Measurements from ENCODE around the gene DPH5. TPM values are rescaled to one million over a fixed set of nuclear protein-coding genes. Genes with fewer than 3 reads are reported as not detected.
A peak's percentile ranks its signal among the peaks of the same experiment; 100 is the strongest.

Gene DPH5
- total and polyA plus RNA-seq, 2 donors (not counting 3 experiments of a cell fraction or from before 2014, with no cell fraction given), result 37.2 to 43.6 TPM

- H3K79me2 ChIP-seq (ENCODE audit: control insufficient read depth, insufficient read depth, low read length), result peaks cover 8% of the 10 kb centered on the region
- H3K27me3 ChIP-seq (ENCODE audit: control insufficient read depth in 2 of 2, insufficient read depth in 2 of 2, low read length in 2 of 2), result no peaks in the 10 kb centered on the region
- DNase-seq (ENCODE audit: low read depth, low spot score), result no peak
- TF ChIP-seq POLR2A (IDR thresholded peaks at IDR 0.05; ENCODE audit: low read depth, low read length) (no peak), EZH2 (IDR thresholded peaks at IDR 0.05; ENCODE audit: borderline replicate concordance, low read depth, low read length, severe bottlenecking) (no peak), POLR2AphosphoS5 (IDR thresholded peaks at IDR 0.05; ENCODE audit: insufficient read depth, low read depth, low read length) (no peak), MAX (IDR thresholded peaks at IDR 0.05; ENCODE audit: insufficient read depth, insufficient read length) (no peak), GATA2 (IDR thresholded peaks at IDR 0.05; ENCODE audit: insufficient read depth, insufficient read length, low read depth, low read length) (no peak), MYC (IDR thresholded peaks at IDR 0.05; ENCODE audit: low read depth, low read length) (no peak), JUN (IDR thresholded peaks at IDR 0.05; ENCODE audit: borderline replicate concordance, insufficient read depth, insufficient read length, low read depth) (no peak), FOS (IDR thresholded peaks at IDR 0.05; ENCODE audit: borderline replicate concordance, insufficient read depth, low read length) (no peak)
- TF ChIP-seq, protein P1, sequence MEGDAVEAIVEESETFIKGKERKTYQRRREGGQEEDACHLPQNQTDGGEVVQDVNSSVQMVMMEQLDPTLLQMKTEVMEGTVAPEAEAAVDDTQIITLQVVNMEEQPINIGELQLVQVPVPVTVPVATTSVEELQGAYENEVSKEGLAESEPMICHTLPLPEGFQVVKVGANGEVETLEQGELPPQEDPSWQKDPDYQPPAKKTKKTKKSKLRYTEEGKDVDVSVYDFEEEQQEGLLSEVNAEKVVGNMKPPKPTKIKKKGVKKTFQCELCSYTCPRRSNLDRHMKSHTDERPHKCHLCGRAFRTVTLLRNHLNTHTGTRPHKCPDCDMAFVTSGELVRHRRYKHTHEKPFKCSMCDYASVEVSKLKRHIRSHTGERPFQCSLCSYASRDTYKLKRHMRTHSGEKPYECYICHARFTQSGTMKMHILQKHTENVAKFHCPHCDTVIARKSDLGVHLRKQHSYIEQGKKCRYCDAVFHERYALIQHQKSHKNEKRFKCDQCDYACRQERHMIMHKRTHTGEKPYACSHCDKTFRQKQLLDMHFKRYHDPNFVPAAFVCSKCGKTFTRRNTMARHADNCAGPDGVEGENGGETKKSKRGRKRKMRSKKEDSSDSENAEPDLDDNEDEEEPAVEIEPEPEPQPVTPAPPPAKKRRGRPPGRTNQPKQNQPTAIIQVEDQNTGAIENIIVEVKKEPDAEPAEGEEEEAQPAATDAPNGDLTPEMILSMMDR (IDR thresholded peaks at IDR 0.05; ENCODE audit: extremely low read depth in 1 of 2, insufficient read depth in 1 of 2, low read depth in 1 of 2, low read length in 2 of 2), result no peak
- H3K9me3 ChIP-seq (replicated peaks; ENCODE audit: control insufficient read depth, insufficient read depth, low read length), result no peaks in the 10 kb centered on the region
- H3K27ac ChIP-seq (ENCODE audit: insufficient read depth, low read depth, low read length), result peak overlapping the region; percentile 62
- POLR2A ChIA-PET, result interaction anchor here (1.5 kb wide), 1 partner anchor 10 kb away, joined by 4 read pairs; no protein-coding TSS in a partner anchor
- CTCF ChIA-PET, result interaction anchor here (0.8 to 3.0 kb wide), 10 partner anchors 9 to 398 kb away, joined by 3 to 14 read pairs (median 5); no protein-coding TSS in a partner anchor
- H3K9ac ChIP-seq (replicated peaks; ENCODE audit: extremely low read depth, insufficient read depth, low read length), result no peak overlapping the region
- H2AFZ ChIP-seq (ENCODE audit: low read depth, low read length), result no peak overlapping the region
- H3K36me3 ChIP-seq (ENCODE audit: control insufficient read depth in 2 of 2, extremely low read depth in 1 of 2, insufficient read depth in 2 of 2, low read length in 2 of 2), result peaks cover 0 to 2% of the 10 kb centered on the region in 2 experiments
- BruUV-seq (replicated peaks), result TSS peak; percentile 81
- H3K4me1 ChIP-seq (ENCODE audit: control insufficient read depth, extremely low read depth, insufficient read depth, low read length), result peaks cover 26% of the 10 kb centered on the region
- H3K4me2 ChIP-seq (ENCODE audit: insufficient read depth, low read length), result peak overlapping the region; percentile 64
- no peaks in the 10 kb centered on the region for H4K20me1 ChIP-seq (replicated peaks; ENCODE audit: control insufficient read depth, extremely low read depth, insufficient read depth, low read length)
- dilution Hi-C loops (cut with MboI; ENCODE audit: extremely low pct_ligation_motif_present, low sequenced_read_pairs), result no loop called here
- intact Hi-C loops (cut with micrococcal nuclease), result no loop called here
- no peaks in the 10 kb centered on the region for H3K9me1 ChIP-seq (replicated peaks; ENCODE audit: control insufficient read depth, extremely low read depth, insufficient read depth, low read length)
- no peak overlapping the region for H3K4me3 ChIP-seq (replicated peaks in 1 of 3; ENCODE audit: insufficient read depth in 1 of 3, low read depth in 1 of 3, low read length in 3 of 3)
- FAIRE-seq, result no peak
These were observed 65.5 kb downstream of the DPH5 start for GRCh38 chr1:100960098-100960497.

Measured in endothelial cell of umbilical vein (primary cell).